Measurements from ENCODE around the gene TRIP12.
"Not testable (repeated sequence)": the region's sequence is repeated elsewhere in the genome, so short reads cannot be mapped to it uniquely, and the experiment has no call there.

Gene TRIP12

GRCh38 chr2:229921892-229922448, at the start of gene TRIP12:
TSS of gene TRIP12 (minus strand) at chr2:229922009. CDS start at chr2:229880079, 41,930 bp downstream.
- DNase-seq (ENCODE audit: low read depth in 1 of 2, low spot score in 1 of 2) = peak; percentile 72 to 95
- in situ Hi-C loops (cut with HindIII; ENCODE audit: low pct_unique_long_range_greater_than_20kb, low sequenced_read_pairs) = no loop called here
- TF ChIP-seq JUND (IDR thresholded peaks at IDR 0.05; ENCODE audit: low read depth) = no peak

DNA sequence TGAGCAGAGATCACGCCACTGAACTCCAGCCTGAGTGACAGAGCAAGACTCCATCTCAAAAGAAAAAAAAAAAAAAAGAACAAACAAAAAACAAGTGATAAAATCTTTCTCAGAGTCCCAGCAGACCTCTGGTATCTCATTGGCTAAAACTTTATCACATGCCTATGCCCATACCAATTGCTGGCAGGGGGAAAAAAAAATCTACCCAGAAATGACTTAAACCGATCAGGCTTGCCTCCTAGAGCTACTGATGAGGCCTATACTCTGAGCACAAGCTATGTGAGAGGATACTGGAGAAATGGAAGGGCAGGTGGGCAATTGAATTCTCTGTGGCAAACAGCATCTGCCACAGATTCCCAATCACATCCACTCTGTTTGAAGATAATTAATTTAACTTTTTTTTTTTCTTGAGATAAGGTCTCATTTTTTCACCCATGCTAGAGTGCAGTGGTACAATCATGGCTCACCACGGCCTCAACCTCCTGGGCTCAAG, 49.5 kb upstream of the TRIP12 start:
- in situ Hi-C loops (cut with HindIII; ENCODE audit: low pct_unique_long_range_greater_than_20kb, low sequenced_read_pairs) = no loop called here
- DNase-seq (ENCODE audit: low read depth in 1 of 2, low spot score in 1 of 2) = no peak
- TF ChIP-seq JUND (IDR thresholded peaks at IDR 0.05; ENCODE audit: low read depth) = no peak

GRCh38 chr2:229970406-229970805, 48.6 kb upstream of the TRIP12 start:
- in situ Hi-C loops (cut with HindIII; ENCODE audit: low pct_unique_long_range_greater_than_20kb, low sequenced_read_pairs) = no loop called here
- TF ChIP-seq JUND (IDR thresholded peaks at IDR 0.05; ENCODE audit: low read depth) = no peak
- DNase-seq (ENCODE audit: low read depth in 1 of 2, low spot score in 1 of 2) = no peak

- no peak for TF ChIP-seq JUND (IDR thresholded peaks at IDR 0.05; ENCODE audit: low read depth)
- in situ Hi-C loops (cut with HindIII; ENCODE audit: low pct_unique_long_range_greater_than_20kb, low sequenced_read_pairs) = no loop called here
- DNase-seq (ENCODE audit: low read depth in 1 of 2, low spot score in 1 of 2) = no peak
These were observed 48.1 kb upstream of the TRIP12 start for GRCh38 chr2:229969921-229970320.

GRCh38 chr2:229963596-229963995, 41.8 kb upstream of the TRIP12 start:
- DNase-seq (ENCODE audit: low read depth in 1 of 2, low spot score in 1 of 2); in situ Hi-C loops (cut with HindIII; ENCODE audit: low pct_unique_long_range_greater_than_20kb, low sequenced_read_pairs): not testable (repeated sequence)

GRCh38 chr2:229956491-229956890, 34.7 kb upstream of the TRIP12 start:
- no peak for DNase-seq (ENCODE audit: low read depth in 1 of 2, low spot score in 1 of 2)
- no peak for TF ChIP-seq JUND (IDR thresholded peaks at IDR 0.05; ENCODE audit: low read depth)
- in situ Hi-C loops (cut with HindIII; ENCODE audit: low pct_unique_long_range_greater_than_20kb, low sequenced_read_pairs) = no loop called here

- no peak for TF ChIP-seq JUND (IDR thresholded peaks at IDR 0.05; ENCODE audit: low read depth)
- in situ Hi-C loops (cut with HindIII; ENCODE audit: low pct_unique_long_range_greater_than_20kb, low sequenced_read_pairs) = no loop called here
- DNase-seq (ENCODE audit: low read depth in 1 of 2, low spot score in 1 of 2) = peak in 1 of 2 experiments; percentile 40
These were observed 33.9 kb upstream of the TRIP12 start for GRCh38 chr2:229955663-229956062.

GRCh38 chr2:229952256-229952835, 30.5 kb upstream of the TRIP12 start:
- no peak for TF ChIP-seq JUND (IDR thresholded peaks at IDR 0.05; ENCODE audit: low read depth)
- in situ Hi-C loops (cut with HindIII; ENCODE audit: low pct_unique_long_range_greater_than_20kb, low sequenced_read_pairs) = no loop called here
- DNase-seq (ENCODE audit: low read depth in 1 of 2, low spot score in 1 of 2) = no peak

DNA sequence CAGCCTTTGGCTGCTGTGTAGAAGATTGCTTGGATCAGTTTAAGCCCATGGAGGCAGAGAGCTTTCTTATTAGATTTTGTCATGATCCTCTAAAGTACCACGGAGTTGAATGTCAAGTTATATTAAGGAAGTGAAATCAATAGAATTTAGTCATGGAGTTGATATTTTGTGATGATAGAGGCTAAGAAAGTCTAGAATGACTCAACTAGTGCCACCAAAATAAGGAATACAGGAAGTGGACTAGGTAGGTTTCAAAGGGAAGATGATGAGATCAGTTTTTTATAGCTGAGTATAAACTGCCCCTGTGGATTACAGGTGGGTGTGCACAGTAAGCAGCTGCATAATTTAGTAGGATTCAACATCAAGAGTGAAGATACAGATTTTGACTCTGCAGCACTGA, 25.7 kb upstream of the TRIP12 start:
- TF ChIP-seq JUND (IDR thresholded peaks at IDR 0.05; ENCODE audit: low read depth) = no peak
- in situ Hi-C loops (cut with HindIII; ENCODE audit: low pct_unique_long_range_greater_than_20kb, low sequenced_read_pairs) = no loop called here
- DNase-seq (ENCODE audit: low read depth in 1 of 2, low spot score in 1 of 2) = no peak

DNA sequence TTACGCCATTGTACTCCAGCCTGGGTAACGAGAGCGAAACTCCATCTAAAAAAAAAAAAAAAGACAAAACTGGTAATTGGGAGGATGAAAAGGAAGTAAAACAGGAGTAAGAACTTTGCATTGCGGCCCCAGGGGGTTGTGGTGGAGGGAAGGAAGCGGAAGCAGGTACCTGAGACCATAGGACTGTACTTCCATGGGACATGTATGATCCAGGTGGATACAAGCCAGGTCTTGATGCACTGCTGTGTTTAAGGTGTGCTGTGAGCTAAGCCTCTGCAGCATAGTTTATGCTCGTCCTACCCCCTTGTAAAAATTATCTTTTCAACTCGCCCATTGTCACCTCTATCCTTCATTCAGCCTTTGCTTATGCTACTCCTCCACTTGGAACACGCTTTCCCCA, 24.2 kb upstream of the TRIP12 start:
- in situ Hi-C loops (cut with HindIII; ENCODE audit: low pct_unique_long_range_greater_than_20kb, low sequenced_read_pairs) = no loop called here
- TF ChIP-seq JUND (IDR thresholded peaks at IDR 0.05; ENCODE audit: low read depth) = no peak
- no peak for DNase-seq (ENCODE audit: low read depth in 1 of 2, low spot score in 1 of 2)

DNA sequence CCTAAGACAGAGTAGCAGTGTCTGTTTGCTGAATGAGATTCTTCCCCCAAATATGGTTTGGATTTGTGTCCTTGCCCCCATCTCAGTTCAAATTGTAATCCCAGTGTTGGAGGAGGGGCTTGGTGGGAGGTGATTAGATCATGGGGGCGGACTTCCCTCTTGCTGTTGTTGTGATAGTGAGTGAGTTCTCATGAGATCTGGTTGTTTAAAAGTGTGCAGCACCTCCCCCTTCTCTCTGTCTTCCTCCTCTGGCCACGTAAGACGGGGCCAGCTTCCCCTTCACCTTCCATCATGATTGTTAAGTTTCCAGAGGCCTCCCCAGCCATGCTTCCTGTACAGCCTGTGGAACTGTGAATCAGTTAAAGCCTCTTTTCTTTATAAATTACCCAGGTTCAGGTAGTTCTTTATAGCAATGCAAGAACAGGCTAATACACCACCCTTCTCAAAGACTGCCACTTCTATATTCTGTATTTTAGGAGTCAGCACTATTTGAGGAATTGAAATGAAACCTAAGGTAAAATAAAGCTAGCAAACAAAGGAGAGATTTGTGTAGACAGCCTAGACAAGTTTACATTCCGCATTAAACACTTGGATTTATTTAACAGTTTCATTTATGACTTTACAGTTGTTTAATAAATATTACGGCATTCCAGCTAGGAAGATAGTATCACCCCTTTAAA, 22.1 kb upstream of the TRIP12 start:
- peak; percentile 34; the same call in 1 of the 2 replicates for TF ChIP-seq JUND (IDR thresholded peaks at IDR 0.05; ENCODE audit: low read depth)
- peak in 1 of 2 experiments; percentile 13 for DNase-seq (ENCODE audit: low read depth in 1 of 2, low spot score in 1 of 2)
- in situ Hi-C loops (cut with HindIII; ENCODE audit: low pct_unique_long_range_greater_than_20kb, low sequenced_read_pairs) = no loop called here

DNA sequence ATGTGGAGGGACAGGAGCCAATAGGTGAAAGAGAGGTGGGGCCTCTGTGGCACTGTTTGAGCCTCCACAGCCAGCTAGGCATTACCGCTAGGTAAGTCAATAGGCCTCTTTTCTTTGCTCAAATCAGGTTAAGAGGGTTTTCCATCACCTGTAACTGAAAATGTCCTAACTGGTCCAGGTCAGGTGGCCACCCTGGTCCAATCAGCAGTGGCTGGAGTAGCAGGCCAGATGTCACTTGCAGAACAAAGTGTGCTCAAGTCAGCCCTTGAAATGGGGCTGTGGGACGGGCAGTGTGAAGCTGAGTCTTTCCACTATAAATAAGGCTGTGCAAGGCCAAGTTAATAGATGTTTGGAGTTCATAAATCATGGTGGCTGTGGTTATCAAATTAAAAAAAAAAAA, 21.4 kb upstream of the TRIP12 start:
- DNase-seq (ENCODE audit: low read depth in 1 of 2, low spot score in 1 of 2) = no peak
- TF ChIP-seq JUND (IDR thresholded peaks at IDR 0.05; ENCODE audit: low read depth) = no peak
- in situ Hi-C loops (cut with HindIII; ENCODE audit: low pct_unique_long_range_greater_than_20kb, low sequenced_read_pairs) = no loop called here

DNA sequence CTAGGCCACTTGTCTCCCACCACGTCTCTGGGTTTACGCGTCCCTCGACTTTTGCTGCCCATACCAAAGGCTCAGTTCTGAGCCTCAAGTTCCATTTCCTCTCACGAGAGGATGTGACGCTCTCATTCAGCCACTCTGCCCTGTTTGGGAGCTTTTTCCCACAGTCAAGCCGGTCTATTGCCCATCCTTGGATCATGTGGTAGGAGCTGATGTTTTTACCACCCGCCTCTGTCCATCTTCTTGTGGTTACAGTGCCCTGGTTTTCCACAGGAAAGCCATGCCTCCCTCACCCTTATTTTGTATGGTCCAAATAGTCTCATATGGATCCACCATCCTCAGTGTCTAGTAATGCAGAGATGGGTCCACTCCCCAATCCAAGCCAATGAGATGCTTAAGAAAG, 20.9 kb upstream of the TRIP12 start:
- no peak for DNase-seq (ENCODE audit: low read depth in 1 of 2, low spot score in 1 of 2)
- in situ Hi-C loops (cut with HindIII; ENCODE audit: low pct_unique_long_range_greater_than_20kb, low sequenced_read_pairs) = no loop called here
- no peak for TF ChIP-seq JUND (IDR thresholded peaks at IDR 0.05; ENCODE audit: low read depth)
